ENCODE data around the gene GAD1.

GAD1 gene

DNA sequence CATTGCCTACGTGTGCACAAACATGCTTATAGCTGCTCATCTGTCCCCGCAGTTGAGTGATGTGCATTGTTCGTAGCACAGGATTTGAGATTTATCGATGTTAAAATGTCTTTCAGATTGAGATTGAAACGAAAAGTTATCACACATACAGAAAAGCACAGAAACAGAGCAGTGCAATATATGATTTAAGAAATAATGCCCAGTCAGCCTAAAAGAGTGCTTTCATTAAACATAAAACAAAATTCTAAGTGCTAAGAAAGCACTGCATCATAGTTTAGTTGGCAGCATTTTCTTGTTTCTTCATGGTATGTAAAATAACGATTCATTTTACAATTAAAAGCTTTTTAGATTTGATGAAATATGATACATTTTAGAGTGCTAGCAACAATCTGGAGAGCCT, 80.4 kb downstream of the GAD1 start:
- no peak for DNase-seq

DNA sequence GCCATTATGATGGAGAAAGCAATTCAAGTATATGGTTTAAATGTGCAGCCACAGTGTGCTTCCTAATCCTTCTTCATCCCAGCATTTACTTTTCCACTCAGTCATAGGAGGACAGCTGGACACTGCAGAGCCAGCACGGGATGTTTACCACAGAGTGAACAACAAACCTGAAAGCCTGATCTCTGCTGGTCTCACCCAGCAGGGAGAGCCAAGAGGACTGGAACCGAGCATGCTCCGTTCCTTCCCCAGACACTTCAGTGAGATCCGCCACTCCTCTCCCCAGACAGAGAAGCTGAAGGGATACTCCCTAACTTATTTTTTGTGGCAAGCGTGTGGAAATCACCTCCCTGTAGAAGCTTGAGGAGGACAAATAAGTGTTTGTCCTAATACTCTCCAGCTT, 89.2 kb downstream of the GAD1 start:
- DNase-seq: no peak
